ENCODE results near the gene RGS17.

Gene RGS17

GRCh38 chr6:153028963-153029362 is 102.1 kb downstream of the RGS17 start:
- Histone ChIP-seq H3K9me3 (ENCODE audit: control insufficient read depth, low read length) (no peaks in the 10 kb centered on the region), H3K4me1 (ENCODE audit: control insufficient read depth, insufficient read depth, low read depth, low read length) (no peaks in the 10 kb centered on the region), H3K4me3 (ENCODE audit: insufficient read depth in 1 of 2, low read depth in 1 of 2, low read length in 2 of 2) (no peak overlapping the region), H3K27ac (ENCODE audit: low read length, poor library complexity, severe bottlenecking) (no peak overlapping the region), H4K91ac (ENCODE audit: low read length) (no peak overlapping the region), H2BK15ac (ENCODE audit: low read depth, poor library complexity, severe bottlenecking) (no peak overlapping the region), H3K36me3 (ENCODE audit: control insufficient read depth in 1 of 2, insufficient read depth in 2 of 2, low read depth in 1 of 2, low read length in 2 of 2) (peaks cover 0 to 10% of the 10 kb centered on the region in 2 experiments), H2BK120ac (ENCODE audit: low read depth, low read length) (no peak overlapping the region), H3K23ac (ENCODE audit: low read length in 2 of 2) (no peak overlapping the region), H2BK12ac (ENCODE audit: low read length in 2 of 2) (no peak overlapping the region), H3K18ac (ENCODE audit: low read depth in 1 of 2, low read length in 2 of 2) (no peak overlapping the region), H3K4ac (ENCODE audit: low read depth in 1 of 2, low read length in 2 of 2) (no peak overlapping the region), H3K27me3 (ENCODE audit: control insufficient read depth in 1 of 2, insufficient read depth in 1 of 2, low read length in 2 of 2) (no peaks in the 10 kb centered on the region), H2AFZ (ENCODE audit: low read depth, low read length) (no peak overlapping the region), H2BK5ac (ENCODE audit: low read depth, low read length, poor library complexity, severe bottlenecking) (no peak overlapping the region), H3K14ac (ENCODE audit: low read length in 2 of 2) (no peak overlapping the region), H4K8ac (ENCODE audit: low read length) (no peak overlapping the region), H3K9ac (ENCODE audit: low read length) (no peak overlapping the region), H2AK5ac (ENCODE audit: low read length, severe bottlenecking) (no peak overlapping the region), H3K4me2 (ENCODE audit: low read length, poor library complexity, severe bottlenecking) (no peak overlapping the region), H3K79me1 (replicated peaks; ENCODE audit: low read length, poor library complexity, severe bottlenecking) (peaks cover 17% of the 10 kb centered on the region)
- WGBS, result 89% methylated on average over 1 of the region's 4 CpGs
- no peak for DNase-seq

GRCh38 chr6:153028286-153028685 is 102.8 kb downstream of the RGS17 start:
- Histone ChIP-seq H3K18ac (ENCODE audit: low read depth in 1 of 2, low read length in 2 of 2) (no peak overlapping the region), H3K4me1 (ENCODE audit: control insufficient read depth, insufficient read depth, low read depth, low read length) (no peaks in the 10 kb centered on the region), H3K4ac (ENCODE audit: low read depth in 1 of 2, low read length in 2 of 2) (no peak overlapping the region), H2AK5ac (ENCODE audit: low read length, severe bottlenecking) (no peak overlapping the region), H2BK5ac (ENCODE audit: low read depth, low read length, poor library complexity, severe bottlenecking) (no peak overlapping the region), H2BK12ac (ENCODE audit: low read length in 2 of 2) (no peak overlapping the region), H4K8ac (ENCODE audit: low read length) (no peak overlapping the region), H3K27me3 (ENCODE audit: control insufficient read depth in 1 of 2, insufficient read depth in 1 of 2, low read length in 2 of 2) (no peaks in the 10 kb centered on the region), H3K23ac (ENCODE audit: low read length in 2 of 2) (no peak overlapping the region), H3K36me3 (ENCODE audit: control insufficient read depth in 1 of 2, insufficient read depth in 2 of 2, low read depth in 1 of 2, low read length in 2 of 2) (peaks cover 0 to 14% of the 10 kb centered on the region in 2 experiments), H3K4me2 (ENCODE audit: low read length, poor library complexity, severe bottlenecking) (no peak overlapping the region), H3K79me1 (replicated peaks; ENCODE audit: low read length, poor library complexity, severe bottlenecking) (peaks cover 17% of the 10 kb centered on the region), H3K9ac (ENCODE audit: low read length) (no peak overlapping the region), H2AFZ (ENCODE audit: low read depth, low read length) (no peak overlapping the region), H2BK15ac (ENCODE audit: low read depth, poor library complexity, severe bottlenecking) (no peak overlapping the region), H3K14ac (ENCODE audit: low read length in 2 of 2) (no peak overlapping the region), H4K91ac (ENCODE audit: low read length) (no peak overlapping the region), H3K27ac (ENCODE audit: low read length, poor library complexity, severe bottlenecking) (no peak overlapping the region), H2BK120ac (ENCODE audit: low read depth, low read length) (no peak overlapping the region), H3K4me3 (ENCODE audit: insufficient read depth in 1 of 2, low read depth in 1 of 2, low read length in 2 of 2) (no peak overlapping the region), H3K9me3 (ENCODE audit: control insufficient read depth, low read length) (no peaks in the 10 kb centered on the region)
- no peak for DNase-seq
- WGBS, result 95% methylated on average over 2 of the region's 2 CpGs

- H3K4me2 ChIP-seq (ENCODE audit: low read length, poor library complexity, severe bottlenecking), result no peak overlapping the region
- no peak overlapping the region for H3K23ac ChIP-seq (ENCODE audit: low read length in 2 of 2)
- no peak overlapping the region for H3K4me3 ChIP-seq (ENCODE audit: insufficient read depth in 1 of 2, low read depth in 1 of 2, low read length in 2 of 2)
- H3K27me3 ChIP-seq (ENCODE audit: control insufficient read depth in 1 of 2, insufficient read depth in 1 of 2, low read length in 2 of 2), result no peaks in the 10 kb centered on the region
- H2BK120ac ChIP-seq (ENCODE audit: low read depth, low read length), result no peak overlapping the region
- no peak overlapping the region for H3K18ac ChIP-seq (ENCODE audit: low read depth in 1 of 2, low read length in 2 of 2)
- no peak overlapping the region for H2BK5ac ChIP-seq (ENCODE audit: low read depth, low read length, poor library complexity, severe bottlenecking)
- no peak overlapping the region for H3K14ac ChIP-seq (ENCODE audit: low read length in 2 of 2)
- no peaks in the 10 kb centered on the region for H3K9me3 ChIP-seq (ENCODE audit: control insufficient read depth, low read length)
- H3K27ac ChIP-seq (ENCODE audit: low read length, poor library complexity, severe bottlenecking), result no peak overlapping the region
- no peaks in the 10 kb centered on the region for H3K4me1 ChIP-seq (ENCODE audit: control insufficient read depth, insufficient read depth, low read depth, low read length)
- H3K9ac ChIP-seq (ENCODE audit: low read length), result no peak overlapping the region
- no peak for DNase-seq
- peaks cover 0 to 21% of the 10 kb centered on the region in 2 experiments for H3K36me3 ChIP-seq (ENCODE audit: control insufficient read depth in 1 of 2, insufficient read depth in 2 of 2, low read depth in 1 of 2, low read length in 2 of 2)
- H4K91ac ChIP-seq (ENCODE audit: low read length), result no peak overlapping the region
- no peak overlapping the region for H4K8ac ChIP-seq (ENCODE audit: low read length)
- H3K4ac ChIP-seq (ENCODE audit: low read depth in 1 of 2, low read length in 2 of 2), result no peak overlapping the region
- H2BK15ac ChIP-seq (ENCODE audit: low read depth, poor library complexity, severe bottlenecking), result no peak overlapping the region
- no peak overlapping the region for H2AFZ ChIP-seq (ENCODE audit: low read depth, low read length)
- H2AK5ac ChIP-seq (ENCODE audit: low read length, severe bottlenecking), result no peak overlapping the region
- WGBS, result 93% methylated on average over 3 of the region's 4 CpGs
- peaks cover 19% of the 10 kb centered on the region for H3K79me1 ChIP-seq (replicated peaks; ENCODE audit: low read length, poor library complexity, severe bottlenecking)
- no peak overlapping the region for H2BK12ac ChIP-seq (ENCODE audit: low read length in 2 of 2)
These were observed 103.6 kb downstream of the RGS17 start for GRCh38 chr6:153027480-153027879.

GRCh38 chr6:153024709-153025017 is 106.4 kb downstream of the RGS17 start:
- Histone ChIP-seq H2AK5ac (ENCODE audit: low read length, severe bottlenecking) (no peak overlapping the region), H2BK15ac (ENCODE audit: low read depth, poor library complexity, severe bottlenecking) (no peak overlapping the region), H3K27me3 (ENCODE audit: control insufficient read depth in 1 of 2, insufficient read depth in 1 of 2, low read length in 2 of 2) (no peaks in the 10 kb centered on the region), H3K79me1 (replicated peaks; ENCODE audit: low read length, poor library complexity, severe bottlenecking) (peaks cover 17% of the 10 kb centered on the region), H4K91ac (ENCODE audit: low read length) (no peak overlapping the region), H3K14ac (ENCODE audit: low read length in 2 of 2) (no peak overlapping the region), H2AFZ (ENCODE audit: low read depth, low read length) (no peak overlapping the region), H3K4me2 (ENCODE audit: low read length, poor library complexity, severe bottlenecking) (no peak overlapping the region), H3K36me3 (ENCODE audit: control insufficient read depth in 1 of 2, insufficient read depth in 2 of 2, low read depth in 1 of 2, low read length in 2 of 2) (peaks cover 3 to 37% of the 10 kb centered on the region in 2 experiments), H4K8ac (ENCODE audit: low read length) (no peak overlapping the region), H3K9ac (ENCODE audit: low read length) (no peak overlapping the region), H3K23ac (ENCODE audit: low read length in 2 of 2) (no peak overlapping the region), H3K4ac (ENCODE audit: low read depth in 1 of 2, low read length in 2 of 2) (no peak overlapping the region), H3K4me1 (ENCODE audit: control insufficient read depth, insufficient read depth, low read depth, low read length) (no peaks in the 10 kb centered on the region), H3K27ac (ENCODE audit: low read length, poor library complexity, severe bottlenecking) (no peak overlapping the region), H2BK120ac (ENCODE audit: low read depth, low read length) (no peak overlapping the region), H3K18ac (ENCODE audit: low read depth in 1 of 2, low read length in 2 of 2) (no peak overlapping the region), H2BK5ac (ENCODE audit: low read depth, low read length, poor library complexity, severe bottlenecking) (no peak overlapping the region), H3K9me3 (ENCODE audit: control insufficient read depth, low read length) (no peaks in the 10 kb centered on the region), H2BK12ac (ENCODE audit: low read length in 2 of 2) (no peak overlapping the region), H3K4me3 (ENCODE audit: insufficient read depth in 1 of 2, low read depth in 1 of 2, low read length in 2 of 2) (no peak overlapping the region)
- no CpG with 5 or more reads among the region's 1 CpG for WGBS
- no peak for DNase-seq

All from mesenchymal stem cell (in vitro differentiated cells and primary cell).